DND-41 (cell line): ENCODE results near the gene ARHGAP26.

Experiments
- ATAC-seq: fragments of 200-7000 bp; cut with Tn5 transposase; 3 replicates; pipeline ENCODE4 v1.9.1; 2021; ENCODE audit warnings: low read depth; ENCODE audit not compliant: insufficient read depth
- DNase-seq: peaks from one replicate; pipeline ENCODE4 v3.0.0-alpha.2; 2020
- H2AFZ ChIP-seq: 2 replicates; pipeline ENCODE4 v1.6.0; 2012; ENCODE audit warnings: low read depth, low read length
- H3K27ac ChIP-seq: 2 replicates; pipeline ENCODE4 v1.5.1; 2012; ENCODE audit warnings: low read length, inconsistent platforms
- H3K27me3 ChIP-seq: fragments of 200-600 bp; sonication (generic); 2 replicates; pipeline ENCODE4 v1.6.0; 2012; ENCODE audit warnings: low read length, mild to moderate bottlenecking, inconsistent platforms; ENCODE audit not compliant: insufficient read depth, poor library complexity
- H3K36me3 ChIP-seq: 2 replicates; pipeline ENCODE4 v1.5.1; 2012; ENCODE audit warnings: low read length, inconsistent platforms; ENCODE audit not compliant: insufficient read depth
- H3K4me1 ChIP-seq: 2 replicates; pipeline ENCODE4 v1.5.1; 2012; ENCODE audit warnings: mild to moderate bottlenecking, low read length; ENCODE audit not compliant: insufficient read depth
- H3K4me2 ChIP-seq: 2 replicates; pipeline ENCODE4 v1.6.0; 2012; ENCODE audit warnings: mild to moderate bottlenecking, moderate library complexity, low read length, inconsistent platforms; ENCODE audit not compliant: insufficient read depth
- H3K4me3 ChIP-seq, 2 experiments: fragments of 200-600 bp in 1 of 2; shearing (Covaris generic) in 1 of 2; 2 replicates each; pipeline ENCODE4 v1.5.1; 2012 to 2016; ENCODE audit warnings: inconsistent platforms in 2 of 2, low read length in 2 of 2, mild to moderate bottlenecking in 2 of 2, low read depth in 1 of 2, moderate library complexity in 1 of 2
- H3K79me2 ChIP-seq: 2 replicates; pipeline ENCODE4 v1.6.0; 2012; ENCODE audit warnings: low read length, inconsistent platforms; ENCODE audit not compliant: insufficient read depth
- H3K9ac ChIP-seq: 2 replicates; pipeline ENCODE4 v1.6.0; 2012; ENCODE audit warnings: low read depth, mild to moderate bottlenecking, inconsistent platforms, low read length, moderate library complexity
- H3K9me3 ChIP-seq: 2 replicates; pipeline ENCODE4 v1.5.1; 2012; ENCODE audit warnings: low read length, moderate library complexity, mild to moderate bottlenecking, inconsistent platforms; ENCODE audit not compliant: insufficient read depth, severe bottlenecking
- H4K20me1 ChIP-seq: 2 replicates; pipeline ENCODE4 v1.6.0; 2012; ENCODE audit warnings: low read length; ENCODE audit not compliant: insufficient read depth
- CTCF ChIP-seq: IDR thresholded peaks from 2 replicates; pipeline ENCODE4 v1.5.1; 2012; ENCODE audit warnings: borderline replicate concordance, low read length, moderate library complexity, mild to moderate bottlenecking; ENCODE audit not compliant: poor library complexity, severe bottlenecking; ENCODE audit errors: extremely low read depth
- EZH2 ChIP-seq: IDR thresholded peaks from 3 replicates; pipeline ENCODE4 v1.6.1; 2012; ENCODE audit warnings: borderline replicate concordance, low read depth, mild to moderate bottlenecking, moderate library complexity, low read length, inconsistent platforms; ENCODE audit not compliant: severe bottlenecking

ARHGAP26 gene

GRCh38 chr5:142743592-142744441, 26.4 kb upstream of the ARHGAP26 start:
- no peaks in the 10 kb centered on the region for H3K36me3 ChIP-seq
- DNase-seq: no peak
- no peak overlapping the region for H2AFZ ChIP-seq
- no peak overlapping the region for H3K27ac ChIP-seq
- H3K4me1 ChIP-seq: no peaks in the 10 kb centered on the region
- H3K4me3 ChIP-seq: no peak overlapping the region
- H3K4me2 ChIP-seq: no peak overlapping the region
- ATAC-seq: no peak
- TF ChIP-seq CTCF: no peak
- no peak for TF ChIP-seq EZH2
- no peaks in the 10 kb centered on the region for H4K20me1 ChIP-seq
- H3K9me3 ChIP-seq: no peaks in the 10 kb centered on the region
- no peak overlapping the region for H3K9ac ChIP-seq
- H3K27me3 ChIP-seq: no peaks in the 10 kb centered on the region
- H3K79me2 ChIP-seq: no peaks in the 10 kb centered on the region

GRCh38 chr5:142745268-142745667, 24.9 kb upstream of the ARHGAP26 start:
- no peak overlapping the region for H3K9ac ChIP-seq
- H3K4me3 ChIP-seq: no peak overlapping the region
- H4K20me1 ChIP-seq: no peaks in the 10 kb centered on the region
- no peaks in the 10 kb centered on the region for H3K4me1 ChIP-seq
- H3K36me3 ChIP-seq: no peaks in the 10 kb centered on the region
- ATAC-seq (no peak), DNase-seq (no peak)
- no peaks in the 10 kb centered on the region for H3K9me3 ChIP-seq
- no peak for TF ChIP-seq EZH2
- TF ChIP-seq CTCF: no peak
- no peak overlapping the region for H2AFZ ChIP-seq
- H3K27me3 ChIP-seq: no peaks in the 10 kb centered on the region
- no peak overlapping the region for H3K27ac ChIP-seq
- H3K4me2 ChIP-seq: no peak overlapping the region
- no peaks in the 10 kb centered on the region for H3K79me2 ChIP-seq

GRCh38 chr5:142746532-142747433, 23.4 kb upstream of the ARHGAP26 start:
- Histone ChIP-seq H3K9me3 (no peaks in the 10 kb centered on the region), H3K4me3 (no peak overlapping the region), H4K20me1 (no peaks in the 10 kb centered on the region), H3K79me2 (no peaks in the 10 kb centered on the region), H3K36me3 (no peaks in the 10 kb centered on the region), H3K27ac (no peak overlapping the region), H3K9ac (no peak overlapping the region), H2AFZ (no peak overlapping the region), H3K4me1 (no peaks in the 10 kb centered on the region), H3K4me2 (no peak overlapping the region), H3K27me3 (no peaks in the 10 kb centered on the region)
- ATAC-seq (no peak), DNase-seq (no peak)
- no peak for TF ChIP-seq EZH2
- TF ChIP-seq CTCF: no peak
